MM.1S (cell line): ENCODE measurements around the gene CCDC188.

Experiments used
- DNase-seq: peaks from one replicate; pipeline ENCODE4 v3.0.0-alpha.2; 2015
- H2AFZ ChIP-seq: fragments of 300-600 bp; sonication (generic); 2 replicates; pipeline ENCODE4 v1.6.0; 2016; ENCODE audit warnings: antibody characterized with exemption, low read length
- H3F3A ChIP-seq: fragments of 300-600 bp; sonication (generic); 2 replicates; pipeline ENCODE4 v1.6.1; 2016; ENCODE audit warnings: mild to moderate bottlenecking, antibody characterized with exemption, low read length, moderate library complexity, mixed read lengths; ENCODE audit not compliant: insufficient read depth
- H3K27ac ChIP-seq: fragments of 300-600 bp; sonication (generic); 2 replicates; pipeline ENCODE4 v1.5.1; 2016; ENCODE audit warnings: mild to moderate bottlenecking, low read length
- H3K27me3 ChIP-seq: fragments of 300-600 bp; sonication (generic); replicated peaks from 2 replicates; pipeline ENCODE4 v1.6.0; 2016; ENCODE audit warnings: low read length; ENCODE audit not compliant: insufficient read depth
- H3K36me3 ChIP-seq: fragments of 300-600 bp; sonication (generic); replicated peaks from 2 replicates; pipeline ENCODE4 v1.6.1; 2016; ENCODE audit warnings: mild to moderate bottlenecking, low read length, mixed read lengths; ENCODE audit not compliant: insufficient read depth
- H3K4me1 ChIP-seq: fragments of 300-600 bp; sonication (generic); 2 replicates; pipeline ENCODE4 v1.6.1; 2016; ENCODE audit warnings: low read length, mixed read lengths
- H3K4me2 ChIP-seq: fragments of 300-600 bp; sonication (generic); 2 replicates; pipeline ENCODE4 v1.6.0; 2016; ENCODE audit warnings: low read depth, low read length
- H3K4me3 ChIP-seq: fragments of 300-600 bp; sonication (generic); 2 replicates; pipeline ENCODE4 v1.5.1; 2016; ENCODE audit warnings: low read length, mixed read lengths
- H3K79me2 ChIP-seq: fragments of 300-600 bp; sonication (generic); 2 replicates; pipeline ENCODE4 v1.6.1; 2016; ENCODE audit warnings: mixed run types, low read length, mixed read lengths
- H3K9ac ChIP-seq: fragments of 300-600 bp; sonication (generic); 2 replicates; pipeline ENCODE4 v1.6.1; 2016; ENCODE audit warnings: low read length, mixed read lengths
- H3K9me2 ChIP-seq: fragments of 300-600 bp; sonication (generic); replicated peaks from 2 replicates; pipeline ENCODE4 v1.6.1; 2016; ENCODE audit warnings: mild to moderate bottlenecking, low read length, mixed read lengths; ENCODE audit not compliant: insufficient read depth
- H3K9me3 ChIP-seq: fragments of 300-600 bp; sonication (generic); replicated peaks from 2 replicates; pipeline ENCODE4 v1.6.1; 2016; ENCODE audit warnings: mild to moderate bottlenecking, low read length, mixed read lengths; ENCODE audit not compliant: insufficient read depth
- H4K20me1 ChIP-seq: fragments of 300-600 bp; sonication (generic); 2 replicates; pipeline ENCODE4 v1.6.1; 2016; ENCODE audit warnings: mild to moderate bottlenecking, low read length, moderate library complexity, mixed read lengths; ENCODE audit not compliant: insufficient read depth
- EZH2 ChIP-seq: fragments of 300-600 bp; sonication (generic); optimal IDR thresholded peaks from 2 replicates; pipeline ENCODE3; 2017; ENCODE audit warnings: low read depth, mild to moderate bottlenecking, antibody characterized with exemption, low read length, mixed read lengths
- EZH2phosphoT487 ChIP-seq: fragments of 300-600 bp; sonication (generic); IDR thresholded peaks from 2 replicates; pipeline ENCODE4 v1.6.1; 2018; ENCODE audit warnings: antibody characterized with exemption, low read length
- TF ChIP-seq, protein P1 (sequence below): fragments of 300-600 bp; sonication (generic); IDR thresholded peaks from 2 replicates; pipeline ENCODE4 v1.5.1; 2016; ENCODE audit warnings: antibody characterized with exemption, low read length, mixed read lengths

The CCDC188 gene

DNA sequence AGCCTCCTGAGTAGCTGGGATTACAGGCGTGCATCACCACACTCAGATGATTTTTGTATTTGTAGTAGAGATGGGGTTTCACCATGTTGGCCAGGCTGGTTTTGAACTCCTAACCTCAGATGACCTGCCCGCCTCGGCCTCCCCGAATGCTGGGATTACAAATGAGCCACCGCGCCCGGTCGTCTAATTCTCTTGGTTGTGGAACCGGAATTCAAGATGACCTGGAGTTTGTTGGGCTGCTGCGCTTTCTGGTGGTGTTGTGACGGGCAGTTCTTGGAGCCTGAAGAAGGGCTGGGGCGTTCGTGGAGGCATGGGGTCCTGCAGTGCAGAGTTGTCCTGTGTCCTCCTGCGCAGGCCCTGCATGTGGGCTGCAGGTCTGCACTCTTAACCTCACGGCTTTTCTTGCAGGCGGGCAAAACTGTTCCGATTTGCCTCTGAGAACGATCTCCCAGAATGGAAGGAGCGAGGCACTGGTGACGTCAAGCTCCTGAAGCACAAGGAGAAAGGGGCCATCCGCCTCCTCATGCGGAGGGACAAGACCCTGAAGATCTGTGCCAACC, 28.9 kb downstream of the CCDC188 start:
- Histone ChIP-seq H3K9me3 (no peaks in the 10 kb centered on the region), H3K79me2 (peaks cover 72% of the 10 kb centered on the region), H3K4me2 (no peak overlapping the region), H3K27me3 (no peaks in the 10 kb centered on the region), H3K4me1 (peaks cover 8% of the 10 kb centered on the region), H3F3A (no peaks in the 10 kb centered on the region), H4K20me1 (peaks cover 27% of the 10 kb centered on the region), H3K27ac (no peak overlapping the region), H3K4me3 (no peak overlapping the region), H3K9me2 (no peaks in the 10 kb centered on the region), H2AFZ (no peak overlapping the region), H3K9ac (no peak overlapping the region), H3K36me3 (peaks cover 10% of the 10 kb centered on the region; the same call in 1 of the 2 replicates)
- TF ChIP-seq EZH2 (no peak), EZH2phosphoT487 (no peak)
- TF ChIP-seq, protein P1, sequence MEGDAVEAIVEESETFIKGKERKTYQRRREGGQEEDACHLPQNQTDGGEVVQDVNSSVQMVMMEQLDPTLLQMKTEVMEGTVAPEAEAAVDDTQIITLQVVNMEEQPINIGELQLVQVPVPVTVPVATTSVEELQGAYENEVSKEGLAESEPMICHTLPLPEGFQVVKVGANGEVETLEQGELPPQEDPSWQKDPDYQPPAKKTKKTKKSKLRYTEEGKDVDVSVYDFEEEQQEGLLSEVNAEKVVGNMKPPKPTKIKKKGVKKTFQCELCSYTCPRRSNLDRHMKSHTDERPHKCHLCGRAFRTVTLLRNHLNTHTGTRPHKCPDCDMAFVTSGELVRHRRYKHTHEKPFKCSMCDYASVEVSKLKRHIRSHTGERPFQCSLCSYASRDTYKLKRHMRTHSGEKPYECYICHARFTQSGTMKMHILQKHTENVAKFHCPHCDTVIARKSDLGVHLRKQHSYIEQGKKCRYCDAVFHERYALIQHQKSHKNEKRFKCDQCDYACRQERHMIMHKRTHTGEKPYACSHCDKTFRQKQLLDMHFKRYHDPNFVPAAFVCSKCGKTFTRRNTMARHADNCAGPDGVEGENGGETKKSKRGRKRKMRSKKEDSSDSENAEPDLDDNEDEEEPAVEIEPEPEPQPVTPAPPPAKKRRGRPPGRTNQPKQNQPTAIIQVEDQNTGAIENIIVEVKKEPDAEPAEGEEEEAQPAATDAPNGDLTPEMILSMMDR, result no peak
- no peak for DNase-seq

DNA sequence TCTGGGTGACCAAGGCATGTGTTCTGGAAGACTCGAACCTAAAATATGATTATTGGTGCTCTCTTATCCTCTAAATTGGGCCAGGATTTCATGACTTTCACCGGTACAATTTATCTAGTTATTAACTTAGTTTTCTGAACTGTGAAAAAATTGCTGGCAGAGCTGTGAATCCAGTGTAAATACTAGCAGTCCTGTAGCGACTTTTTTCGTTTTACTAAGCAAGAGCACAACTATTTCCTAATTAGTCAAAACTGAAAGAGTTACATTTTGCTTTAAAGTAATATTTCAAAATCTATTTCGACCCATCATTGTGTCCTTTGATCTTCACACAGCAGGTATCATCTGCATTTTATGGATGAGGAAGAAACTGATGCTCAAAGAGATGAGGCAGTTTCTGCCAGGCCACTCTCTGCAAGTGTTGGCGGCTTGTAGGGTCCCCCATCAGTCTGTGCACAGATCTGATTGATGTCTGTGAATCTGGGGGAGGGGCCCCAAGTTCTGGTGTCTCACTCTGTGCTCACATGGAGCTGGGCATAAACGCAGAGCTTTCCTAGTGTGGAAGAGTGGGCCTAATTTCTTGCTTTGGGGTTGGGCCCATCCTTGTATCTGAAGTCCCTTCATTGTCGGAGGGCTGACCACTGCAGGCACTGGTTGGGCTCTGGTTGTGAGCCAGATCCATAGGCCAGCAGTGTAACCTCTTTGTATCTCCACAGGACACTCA, 32.4 kb downstream of the CCDC188 start:
- Histone ChIP-seq H3K36me3 (peaks cover 10% of the 10 kb centered on the region; the same call in 1 of the 2 replicates), H2AFZ (no peak overlapping the region)

DNA sequence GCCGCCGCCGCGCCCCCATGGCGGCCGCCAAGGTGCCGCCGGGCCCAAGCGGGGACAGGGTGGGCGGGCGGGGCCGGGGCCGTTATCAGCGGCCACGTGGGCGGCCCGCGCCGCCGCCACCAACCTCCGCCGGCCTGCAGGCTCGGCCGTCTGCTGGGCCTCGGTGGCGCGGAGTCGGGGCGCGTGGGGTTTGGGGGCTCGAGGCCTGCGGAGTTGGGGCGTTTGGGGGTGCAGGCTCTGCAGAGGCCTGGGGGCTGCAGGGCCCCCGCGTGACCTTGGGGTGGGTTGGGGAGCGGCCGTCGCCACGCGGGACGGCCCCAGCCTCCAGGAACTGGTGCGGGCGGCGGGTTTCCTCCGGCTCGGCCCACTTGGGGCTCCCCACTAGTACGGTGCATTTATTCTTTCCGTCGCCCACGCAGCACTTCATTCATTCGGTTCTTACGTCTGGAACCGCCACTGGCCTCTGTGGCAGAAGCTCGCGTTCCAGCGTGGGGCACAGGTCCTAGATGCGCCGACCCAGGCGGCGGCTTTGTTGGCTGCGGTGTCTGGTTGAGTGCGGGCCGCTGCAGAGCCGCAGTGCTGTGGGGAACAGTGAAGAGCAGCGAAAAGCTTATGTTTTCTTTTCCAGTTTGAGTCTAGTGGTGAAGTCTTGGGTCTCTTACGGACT, 33.1 kb downstream of the CCDC188 start:
- Histone ChIP-seq H3K4me2 (peak overlapping the region; percentile 91), H3K9me2 (no peaks in the 10 kb centered on the region), H3K27me3 (no peaks in the 10 kb centered on the region), H3K36me3 (peaks cover 13% of the 10 kb centered on the region), H3K79me2 (peaks cover 94% of the 10 kb centered on the region), H3F3A (no peaks in the 10 kb centered on the region), H4K20me1 (peaks cover 16% of the 10 kb centered on the region), H3K4me3 (peak overlapping the region; percentile 81), H3K4me1 (peaks cover 16% of the 10 kb centered on the region), H3K9me3 (no peaks in the 10 kb centered on the region), H3K27ac (peak overlapping the region; percentile 50; the same call in 1 of the 2 replicates), H3K9ac (peak overlapping the region; percentile 94), H2AFZ (peak overlapping the region; percentile 1; the same call in 1 of the 2 replicates)
- TF ChIP-seq EZH2 (no peak), EZH2phosphoT487 (no peak)
- TF ChIP-seq, protein P1, result no peak
- peak; percentile 33 for DNase-seq

More for the DNA sequence above, 32.4 kb downstream of the CCDC188 start:
- TF ChIP-seq EZH2 (no peak), EZH2phosphoT487 (no peak)
- TF ChIP-seq, protein P1, result no peak
- Histone ChIP-seq H3K4me1 (peaks cover 16% of the 10 kb centered on the region), H3K9me3 (no peaks in the 10 kb centered on the region), H3F3A (no peaks in the 10 kb centered on the region), H3K27ac (peak overlapping the region; percentile 50; the same call in 1 of the 2 replicates), H3K4me2 (peak overlapping the region; percentile 91), H4K20me1 (peaks cover 17% of the 10 kb centered on the region), H3K27me3 (no peaks in the 10 kb centered on the region), H3K9ac (peak overlapping the region; percentile 94), H3K79me2 (peaks cover 92% of the 10 kb centered on the region), H3K4me3 (peak overlapping the region; percentile 81), H3K9me2 (no peaks in the 10 kb centered on the region)
- DNase-seq, result no peak
